ENCODE measurements around the gene RHEB.
A peak's percentile ranks its signal among the peaks of the same experiment; 100 is the strongest.

GRCh38 chr7:151428378-151429236, 91.1 kb downstream of the RHEB start:
- TF ChIP-seq MYC (IDR thresholded peaks at IDR 0.05; ENCODE audit: low read depth, low read length) (no peak), MAX (IDR thresholded peaks at IDR 0.05; ENCODE audit: low read depth, low read length) (0 out of 2 replicates have a peak, but pooled peaks have one; percentile 8)

Measured in NB4 (cell line).